ENCODE results near the gene MTA3. TPM values are rescaled to one million over a fixed set of nuclear protein-coding genes. Genes with fewer than 3 reads are reported as not detected.

Gene MTA3
- total and polyA plus RNA-seq, 9 of the 15 experiments (the other 6 are each of a cell fraction or from before 2014, with no cell fraction given): 12.4 to 39.6 (median 23.5) TPM

GRCh38 chr2:42663106-42663780 lies 94.8 kb downstream of the MTA3 start (continued):
- TF ChIP-seq E4F1 (CRISPR knock-in tag; IDR thresholded peaks at IDR 0.05; ENCODE audit: borderline replicate concordance): no peak
- 0 out of 2 replicates have a peak, but pooled peaks have one; percentile 25 for TF ChIP-seq CC2D1A (IDR thresholded peaks at IDR 0.05)
- TF ChIP-seq SMC3 (conservative IDR thresholded peaks at IDR 0.05; ENCODE audit: insufficient read depth, low read depth, low read length): peak; percentile 80
- 0 out of 2 replicates have a peak, but pooled peaks have one; percentile 38 for TF ChIP-seq XRCC5 (IDR thresholded peaks at IDR 0.05; ENCODE audit: low read depth, low read length)
- TF ChIP-seq CBX1 (IDR thresholded peaks at IDR 0.05; ENCODE audit: low read depth): no peak
- TF ChIP-seq PHB (CRISPR knock-in tag; IDR thresholded peaks at IDR 0.05): no peak
- TF ChIP-seq HNRNPK (IDR thresholded peaks at IDR 0.05; ENCODE audit: low read depth, low read length, poor library complexity, severe bottlenecking): no peak
- no peak for TF ChIP-seq ZNF561 (CRISPR knock-in tag; conservative IDR thresholded peaks at IDR 0.05)
- TF ChIP-seq LCOR (CRISPR knock-in tag; IDR thresholded peaks at IDR 0.05): no peak
- peak; percentile 79 for TF ChIP-seq KLF16 (IDR thresholded peaks at IDR 0.05)
- TF ChIP-seq REST (IDR thresholded peaks at IDR 0.05; ENCODE audit: borderline replicate concordance): peak; percentile 75
- TF ChIP-seq REST (CRISPR knock-in tag; IDR thresholded peaks at IDR 0.05; ENCODE audit: low read depth): no peak
- TF ChIP-seq CTCF (IDR thresholded peaks at IDR 0.05 in 2 of 3, conservative IDR thresholded peaks at IDR 0.05 in 1 of 3; ENCODE audit: insufficient read depth in 2 of 3, low read depth in 1 of 3, low read length in 3 of 3): peak; percentile 93 to 94 (median 94)
- TF ChIP-seq ZSCAN29 (IDR thresholded peaks at IDR 0.05): no peak
- TF ChIP-seq ZNF277 (CRISPR knock-in tag; IDR thresholded peaks at IDR 0.05; ENCODE audit: borderline replicate concordance): no peak

Measured in K562 (cell line).